Activated naive CD4-positive, alpha-beta T cell treated with anti-CD3 and anti-CD28 coated beads, Interleukin-2, amount 10 ng/mL, durations not matched to agents 5 hours and 36 hours (primary cell): Measurements from ENCODE around the gene SLC2A8. TPM values are rescaled to one million over a fixed set of nuclear protein-coding genes. Genes with fewer than 3 reads are reported as not detected.

Experiments
- total RNA-seq, 2 experiments: library from RNA; stranded (reverse); gene quantifications; one replicate each; pipeline ENCODE4 v1.2.3, GENCODE V29; 2021

Gene SLC2A8
- 1 to 10 TPM; 1.7 to 1.8 TPM for total RNA-seq

DNA sequence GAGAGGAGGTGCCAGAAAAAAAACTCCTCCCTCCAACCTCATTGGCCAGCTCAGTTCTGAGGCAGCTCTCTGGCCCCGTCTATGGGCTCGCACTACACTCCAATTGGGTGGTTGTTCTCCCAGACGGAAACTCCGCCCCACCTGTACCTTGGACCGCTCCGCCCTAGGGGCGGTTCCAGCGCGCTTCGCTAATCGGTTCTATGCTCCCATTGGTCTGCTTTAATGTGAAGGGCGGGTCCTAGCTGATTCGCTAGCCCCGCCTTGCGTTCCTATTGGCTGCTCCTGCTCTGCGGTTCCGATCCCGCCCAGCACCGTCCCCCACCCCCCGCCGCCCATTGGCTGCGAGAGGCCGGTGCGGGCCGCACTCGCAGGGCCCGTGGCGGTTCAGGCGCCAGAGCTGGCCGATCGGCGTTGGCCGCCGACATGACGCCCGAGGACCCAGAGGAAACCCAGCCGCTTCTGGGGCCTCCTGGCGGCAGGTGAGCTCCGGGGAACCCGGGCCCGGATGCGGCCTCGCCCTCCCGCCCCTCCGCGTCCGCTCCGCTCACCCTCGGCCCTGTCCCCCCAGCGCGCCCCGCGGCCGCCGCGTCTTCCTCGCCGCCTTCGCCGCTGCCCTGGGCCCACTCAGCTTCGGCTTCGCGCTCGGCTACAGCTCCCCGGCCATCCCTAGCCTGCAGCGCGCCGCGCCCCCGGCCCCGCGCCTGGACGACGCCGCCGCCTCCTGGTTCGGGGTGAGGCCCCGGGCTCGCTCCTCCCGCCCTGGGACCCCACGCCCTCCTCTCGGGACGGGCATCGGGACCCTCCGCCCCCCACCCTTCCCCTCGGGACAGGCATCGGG, at the start of gene SLC2A8:
SLC2A8 (plus strand) TSS at position 362 of the 838 bp plus-strand sequence; CDS start at position 424, 62 bp downstream.

DNA sequence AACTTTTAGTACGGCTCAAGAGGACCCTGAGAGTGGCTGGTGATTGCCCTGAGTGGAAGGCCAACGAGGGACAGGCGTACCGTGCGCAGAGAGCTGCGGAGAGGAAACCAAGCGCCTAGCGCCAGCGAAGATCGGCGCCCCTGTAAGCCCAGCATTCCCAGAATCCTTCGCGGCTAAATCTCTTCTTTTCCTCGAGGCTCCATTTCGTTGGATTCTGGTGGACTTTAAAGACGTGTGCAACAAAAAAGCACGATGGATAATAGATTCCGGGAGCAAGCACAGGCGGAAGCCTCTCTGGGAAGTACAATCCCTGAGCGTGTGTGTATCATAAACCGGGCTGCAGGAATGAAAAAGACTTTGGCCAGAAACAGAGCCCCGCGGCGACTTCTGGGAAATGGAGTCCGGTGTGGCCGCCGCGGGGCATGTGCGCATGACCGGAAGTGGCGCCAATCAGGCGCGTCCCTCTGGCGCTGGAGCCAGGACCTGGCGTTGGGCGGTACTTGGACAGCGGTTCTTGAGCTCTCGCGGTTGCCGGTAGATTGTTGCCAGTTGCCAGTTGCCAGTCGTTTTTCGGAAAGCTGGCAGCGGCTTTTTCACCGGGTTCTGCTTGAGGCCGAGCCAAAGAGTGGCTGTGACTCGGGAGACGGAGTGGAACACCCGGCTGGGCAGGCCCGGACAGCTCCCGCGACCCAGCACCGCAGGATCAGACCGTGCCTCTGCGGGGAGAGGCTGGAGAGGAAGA, 27.1 kb downstream of the SLC2A8 start, which contains the start of gene ZNF79:
ZNF79 (plus strand) TSS at position 449 of the 742 bp plus-strand sequence. CDS start 406 bp downstream, outside the sequence.

GRCh38 chr9:127450830-127451607, 54.0 kb downstream of the SLC2A8 start, which contains the start of the genes LRSAM1 and RPL12:
Gene LRSAM1, plus strand, starts transcription at chr9:127451510. Its CDS starts 3,018 bp downstream, at chr9:127454528.
Gene RPL12, minus strand, starts transcription at chr9:127451406. Its CDS starts 89 bp downstream, at chr9:127451317.

Other genes with a start within 250 kb of the SLC2A8 start
- 1 to 10 TPM in 1 of 2 experiments, under 1 TPM in 1; 0.93 to 1.5 TPM for gene GARNL3, start 132.4 kb upstream of the SLC2A8 start, total RNA-seq
- 10 to 100 TPM; 10.3 to 10.4 TPM for gene ZNF79, start 27.2 kb downstream of the SLC2A8 start, total RNA-seq
- 1,000 to 10,000 TPM; 1,831 to 1,874 TPM for gene RPL12, start 54.2 kb downstream of the SLC2A8 start, total RNA-seq
- 10 to 100 TPM; 12.7 to 13.8 TPM for gene LRSAM1, start 54.3 kb downstream of the SLC2A8 start, total RNA-seq
- gene STXBP1, start 215.1 kb downstream of the SLC2A8 start, total RNA-seq = 10 to 100 TPM; 21.3 to 23.1 TPM